Vagina (tissue), 2 donors: ENCODE results near the gene P2RY2.

Experiments used
- POLR2A ChIP-seq, 2 donors: fragments of 450-650 bp; IDR thresholded peaks; one replicate each; pipeline ENCODE4 v1.6.1; 2017; ENCODE audit warnings: antibody characterized with exemption in 2 of 2, mild to moderate bottlenecking in 2 of 2, moderate library complexity in 2 of 2
- TF ChIP-seq, protein P1 (sequence below), 3 experiments: fragments of 450-650 bp in 2 of 3; fragments of 200-600 bp in 1 of 3; sonication (generic) in 1 of 3; IDR thresholded peaks; one replicate each; pipeline ENCODE4 v1.5.1; 2017 to 2019; ENCODE audit warnings: antibody characterized with exemption in 3 of 3, mild to moderate bottlenecking in 2 of 3, moderate library complexity in 2 of 3

DNA sequence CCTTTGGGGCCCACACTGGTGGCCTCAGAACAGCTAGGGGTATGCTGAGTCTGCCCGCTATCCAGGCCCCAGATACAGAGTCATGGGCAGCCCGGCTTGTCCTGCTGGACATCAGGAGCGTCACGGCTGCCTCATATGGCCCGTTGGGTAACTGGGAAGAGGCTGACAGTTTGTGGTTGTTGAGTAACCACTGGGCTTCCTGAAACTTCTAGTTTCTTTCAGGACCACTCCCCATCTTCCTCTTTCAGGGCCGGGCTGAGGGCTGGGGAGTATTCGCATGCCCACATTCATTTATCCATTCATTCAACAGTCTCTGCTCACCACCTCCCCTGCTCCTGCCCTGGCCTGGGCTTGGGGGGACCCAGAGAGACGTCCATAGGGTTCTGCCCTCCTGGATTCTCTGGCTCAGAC is 13.4 kb upstream of the P2RY2 start:
- no peak for TF ChIP-seq POLR2A (IDR thresholded peaks at IDR 0.05)
- TF ChIP-seq, protein P1, sequence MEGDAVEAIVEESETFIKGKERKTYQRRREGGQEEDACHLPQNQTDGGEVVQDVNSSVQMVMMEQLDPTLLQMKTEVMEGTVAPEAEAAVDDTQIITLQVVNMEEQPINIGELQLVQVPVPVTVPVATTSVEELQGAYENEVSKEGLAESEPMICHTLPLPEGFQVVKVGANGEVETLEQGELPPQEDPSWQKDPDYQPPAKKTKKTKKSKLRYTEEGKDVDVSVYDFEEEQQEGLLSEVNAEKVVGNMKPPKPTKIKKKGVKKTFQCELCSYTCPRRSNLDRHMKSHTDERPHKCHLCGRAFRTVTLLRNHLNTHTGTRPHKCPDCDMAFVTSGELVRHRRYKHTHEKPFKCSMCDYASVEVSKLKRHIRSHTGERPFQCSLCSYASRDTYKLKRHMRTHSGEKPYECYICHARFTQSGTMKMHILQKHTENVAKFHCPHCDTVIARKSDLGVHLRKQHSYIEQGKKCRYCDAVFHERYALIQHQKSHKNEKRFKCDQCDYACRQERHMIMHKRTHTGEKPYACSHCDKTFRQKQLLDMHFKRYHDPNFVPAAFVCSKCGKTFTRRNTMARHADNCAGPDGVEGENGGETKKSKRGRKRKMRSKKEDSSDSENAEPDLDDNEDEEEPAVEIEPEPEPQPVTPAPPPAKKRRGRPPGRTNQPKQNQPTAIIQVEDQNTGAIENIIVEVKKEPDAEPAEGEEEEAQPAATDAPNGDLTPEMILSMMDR (IDR thresholded peaks at IDR 0.05): no peak
